ENCODE data around the gene OSER1.

GRCh38 chr20:44218446-44218845 lies 7.9 kb upstream of the OSER1 start:
- TF ChIP-seq CTCF (IDR thresholded peaks at IDR 0.05) (no peak), POLR2A (IDR thresholded peaks at IDR 0.05) (no peak)

Measured in right lobe of liver (tissue), 4 donors.